Activated B cell treated with CpG ODN at 0.5 μM for 24 hours (primary cell): ENCODE results near the gene LDB1. TPM values are rescaled to one million over a fixed set of nuclear protein-coding genes. Genes with fewer than 3 reads are reported as not detected.

ENCODE experiments used
- ATAC-seq: fragments of 200-7000 bp; cut with Tn5 transposase; one replicate; pipeline ENCODE4 v1.10.0; 2021; ENCODE audit warnings: low read depth, mild to moderate bottlenecking, moderate library complexity
- CTCF ChIA-PET: fragments of 350-600 bp; sonication (Branson Sonifier 250); formaldehyde crosslinking; loops from one replicate; lab custom pipeline; 2021; ENCODE audit warnings: antibody characterized with exemption; lab: Charles Lee
- POLR2A ChIA-PET: fragments of 350-600 bp; sonication (Branson Sonifier 250); formaldehyde crosslinking; loops from one replicate; lab custom pipeline; 2021; ENCODE audit warnings: antibody characterized with exemption; lab: Charles Lee
- DNase-seq: peaks from one replicate; pipeline ENCODE4 v3.0.0; 2022
- H3K27ac Mint-ChIP-seq: one replicate; pipeline ENCODE4 v1.8.0; 2020; ENCODE audit warnings: mixed read lengths
- H3K27me3 Mint-ChIP-seq: one replicate; pipeline ENCODE4 v1.8.0; 2021; ENCODE audit warnings: mixed read lengths
- H3K36me3 Mint-ChIP-seq: one replicate; pipeline ENCODE4 v1.8.0; 2021; ENCODE audit warnings: low read depth, mixed read lengths
- H3K4me1 Mint-ChIP-seq: one replicate; pipeline ENCODE4 v1.8.0; 2021; ENCODE audit warnings: mixed read lengths
- H3K4me3 Mint-ChIP-seq: one replicate; pipeline ENCODE4 v1.8.0; 2020; ENCODE audit warnings: mild to moderate bottlenecking, mixed read lengths
- H3K9me3 Mint-ChIP-seq: one replicate; pipeline ENCODE4 v1.8.0; 2020; ENCODE audit warnings: mixed read lengths
- CTCF ChIP-seq: fragments of 200-600 bp; IDR thresholded peaks from one replicate; pipeline ENCODE4 v1.8.0; 2022; ENCODE audit warnings: antibody characterized with exemption, mild to moderate bottlenecking
- intact Hi-C: fragments of 100-400 bp; cut with micrococcal nuclease; formaldehyde crosslinking; loops from one replicate; pipeline ENCODE4 v1.15.1; 2024
- total RNA-seq: library from RNA; stranded (reverse); gene quantifications from 2 replicates; pipeline ENCODE4 v1.2.3, GENCODE V29; 2022

Gene LDB1
- total RNA-seq, 1 donor from 2014 or later, result 61.9 TPM

- H3K27me3 Mint-ChIP-seq, result no peaks in the 10 kb centered on the region
- no peak overlapping the region for H3K27ac Mint-ChIP-seq
- intact Hi-C loops, result no loop called here
- H3K36me3 Mint-ChIP-seq, result peaks cover 88% of the 10 kb centered on the region
- CTCF ChIA-PET, result no interaction called here
- no peak overlapping the region for H3K4me3 Mint-ChIP-seq
- POLR2A ChIA-PET, result no interaction called here
- peaks cover 15% of the 10 kb centered on the region for H3K4me1 Mint-ChIP-seq
- TF ChIP-seq CTCF, result no peak
- DNase-seq, result no peak
- no peaks in the 10 kb centered on the region for H3K9me3 Mint-ChIP-seq
- ATAC-seq, result no peak
These were observed 27.4 kb upstream of the LDB1 start for GRCh38 chr10:102147561-102147960.

GRCh38 chr10:102146971-102147428 is 26.8 kb upstream of the LDB1 start:
- intact Hi-C loops, result no loop called here
- Mint-ChIP-seq H3K4me1 (peaks cover 11% of the 10 kb centered on the region), H3K27ac (no peak overlapping the region), H3K9me3 (no peaks in the 10 kb centered on the region), H3K4me3 (no peak overlapping the region), H3K36me3 (peaks cover 86% of the 10 kb centered on the region), H3K27me3 (no peaks in the 10 kb centered on the region)
- POLR2A ChIA-PET, result interaction anchor here (1.4 kb wide), 1 partner anchor 14 kb away, joined by 5 read pairs; the partner anchor contains the start of gene PPRC1
- no peak for TF ChIP-seq CTCF
- CTCF ChIA-PET, result no interaction called here
- ATAC-seq (no peak), DNase-seq (no peak)

GRCh38 chr10:102141583-102142107 is 21.5 kb upstream of the LDB1 start:
- no peak overlapping the region for H3K27ac Mint-ChIP-seq
- TF ChIP-seq CTCF, result no peak
- H3K27me3 Mint-ChIP-seq, result no peaks in the 10 kb centered on the region
- intact Hi-C loops, result no loop called here
- no peaks in the 10 kb centered on the region for H3K9me3 Mint-ChIP-seq
- ChIA-PET POLR2A (no interaction called here), CTCF (no interaction called here)
- no peak for DNase-seq
- peaks cover 8% of the 10 kb centered on the region for H3K4me1 Mint-ChIP-seq
- no peak for ATAC-seq
- H3K36me3 Mint-ChIP-seq, result peaks cover 87% of the 10 kb centered on the region
- H3K4me3 Mint-ChIP-seq, result no peak overlapping the region

GRCh38 chr10:102140913-102141540 is 20.9 kb upstream of the LDB1 start:
- H3K4me3 Mint-ChIP-seq, result no peak overlapping the region
- H3K36me3 Mint-ChIP-seq, result peaks cover 81% of the 10 kb centered on the region
- DNase-seq (no peak), ATAC-seq (no peak)
- peaks cover 11% of the 10 kb centered on the region for H3K4me1 Mint-ChIP-seq
- no peaks in the 10 kb centered on the region for H3K9me3 Mint-ChIP-seq
- TF ChIP-seq CTCF, result no peak
- H3K27ac Mint-ChIP-seq, result no peak overlapping the region
- CTCF ChIA-PET, result no interaction called here
- POLR2A ChIA-PET, result no interaction called here
- no peaks in the 10 kb centered on the region for H3K27me3 Mint-ChIP-seq
- intact Hi-C loops, result no loop called here

- Mint-ChIP-seq H3K4me3 (no peak overlapping the region), H3K9me3 (no peaks in the 10 kb centered on the region), H3K27ac (no peak overlapping the region), H3K4me1 (peaks cover 17% of the 10 kb centered on the region), H3K27me3 (no peaks in the 10 kb centered on the region), H3K36me3 (peaks cover 80% of the 10 kb centered on the region)
- TF ChIP-seq CTCF, result no peak
- POLR2A ChIA-PET, result interaction anchor here (0.8 kb wide), 1 partner anchor 45 kb away, joined by 7 read pairs; no protein-coding TSS in a partner anchor
- ATAC-seq, result no peak
- no peak for DNase-seq
- CTCF ChIA-PET, result no interaction called here
- intact Hi-C loops, result no loop called here
These were observed 20.1 kb upstream of the LDB1 start for GRCh38 chr10:102140218-102140617.
